ENCODE data around the gene CBY1.

GRCh38 chr22:38649841-38650522 lies 6.5 kb upstream of the CBY1 start:
- TF ChIP-seq, protein P1, sequence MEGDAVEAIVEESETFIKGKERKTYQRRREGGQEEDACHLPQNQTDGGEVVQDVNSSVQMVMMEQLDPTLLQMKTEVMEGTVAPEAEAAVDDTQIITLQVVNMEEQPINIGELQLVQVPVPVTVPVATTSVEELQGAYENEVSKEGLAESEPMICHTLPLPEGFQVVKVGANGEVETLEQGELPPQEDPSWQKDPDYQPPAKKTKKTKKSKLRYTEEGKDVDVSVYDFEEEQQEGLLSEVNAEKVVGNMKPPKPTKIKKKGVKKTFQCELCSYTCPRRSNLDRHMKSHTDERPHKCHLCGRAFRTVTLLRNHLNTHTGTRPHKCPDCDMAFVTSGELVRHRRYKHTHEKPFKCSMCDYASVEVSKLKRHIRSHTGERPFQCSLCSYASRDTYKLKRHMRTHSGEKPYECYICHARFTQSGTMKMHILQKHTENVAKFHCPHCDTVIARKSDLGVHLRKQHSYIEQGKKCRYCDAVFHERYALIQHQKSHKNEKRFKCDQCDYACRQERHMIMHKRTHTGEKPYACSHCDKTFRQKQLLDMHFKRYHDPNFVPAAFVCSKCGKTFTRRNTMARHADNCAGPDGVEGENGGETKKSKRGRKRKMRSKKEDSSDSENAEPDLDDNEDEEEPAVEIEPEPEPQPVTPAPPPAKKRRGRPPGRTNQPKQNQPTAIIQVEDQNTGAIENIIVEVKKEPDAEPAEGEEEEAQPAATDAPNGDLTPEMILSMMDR (IDR thresholded peaks at IDR 0.05), result no peak
- TF ChIP-seq POLR2A (IDR thresholded peaks at IDR 0.05) (no peak), POLR2AphosphoS5 (IDR thresholded peaks at IDR 0.05) (no peak)

Measured in breast epithelium (tissue), 3 donors.